HG03342 (cell line): ENCODE measurements around the gene NSD2.
A peak's percentile ranks its signal among the peaks of the same experiment; 100 is the strongest.
"Not testable (repeated sequence)": the region's sequence is repeated elsewhere in the genome, so short reads cannot be mapped to it uniquely, and the experiment has no call there.

ENCODE experiments used
- ATAC-seq: cut with Tn5 transposase; IDR thresholded peaks from one replicate; pipeline ENCODE4 v1.9.1; 2021; ENCODE audit warnings: mild to moderate bottlenecking, moderate library complexity; ENCODE audit not compliant: unreplicated experiment

The NSD2 gene

DNA sequence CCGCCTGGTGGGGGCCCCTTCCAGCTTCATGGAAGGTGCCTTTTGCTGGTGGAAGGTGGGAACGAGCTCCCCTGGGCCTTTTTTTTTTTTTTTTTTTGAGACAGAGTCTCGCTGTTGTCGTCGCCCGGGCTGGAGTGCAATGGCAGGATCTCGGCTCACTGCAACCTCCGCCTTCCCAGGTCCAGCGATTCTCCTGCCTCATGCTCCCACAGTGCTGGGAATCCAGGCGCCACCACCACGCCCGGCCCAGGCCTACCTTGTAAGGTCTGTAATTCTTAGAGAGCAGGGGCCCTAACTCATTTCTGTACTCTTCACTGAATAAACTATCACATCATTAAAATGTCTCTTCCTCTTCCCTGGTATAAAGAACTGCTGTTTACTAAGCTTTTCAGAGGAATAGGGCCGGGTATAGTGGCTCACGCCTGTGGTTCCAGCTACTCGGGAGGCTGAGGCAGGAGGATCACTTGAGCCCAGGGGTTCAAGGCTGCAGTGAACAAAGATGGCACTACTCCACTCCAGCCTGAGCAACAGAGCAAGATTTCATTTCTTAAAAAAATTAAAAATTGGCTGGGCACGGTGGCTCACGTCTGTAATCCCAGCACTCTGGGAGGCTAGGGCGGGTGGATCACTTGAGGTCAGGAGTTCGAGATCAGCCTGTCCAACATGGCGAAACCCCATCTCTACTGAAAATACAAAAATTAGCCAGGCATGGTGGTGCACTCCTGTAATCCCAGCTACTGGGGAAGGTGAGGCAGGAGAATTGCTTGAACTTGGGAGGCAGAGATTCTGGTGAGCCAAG lies 122.7 kb downstream of the NSD2 start:
- ATAC-seq, result not testable (repeated sequence)

- ATAC-seq, result no peak
Observed at GRCh38 chr4:1994938-1995337, 123.7 kb downstream of the NSD2 start.

DNA sequence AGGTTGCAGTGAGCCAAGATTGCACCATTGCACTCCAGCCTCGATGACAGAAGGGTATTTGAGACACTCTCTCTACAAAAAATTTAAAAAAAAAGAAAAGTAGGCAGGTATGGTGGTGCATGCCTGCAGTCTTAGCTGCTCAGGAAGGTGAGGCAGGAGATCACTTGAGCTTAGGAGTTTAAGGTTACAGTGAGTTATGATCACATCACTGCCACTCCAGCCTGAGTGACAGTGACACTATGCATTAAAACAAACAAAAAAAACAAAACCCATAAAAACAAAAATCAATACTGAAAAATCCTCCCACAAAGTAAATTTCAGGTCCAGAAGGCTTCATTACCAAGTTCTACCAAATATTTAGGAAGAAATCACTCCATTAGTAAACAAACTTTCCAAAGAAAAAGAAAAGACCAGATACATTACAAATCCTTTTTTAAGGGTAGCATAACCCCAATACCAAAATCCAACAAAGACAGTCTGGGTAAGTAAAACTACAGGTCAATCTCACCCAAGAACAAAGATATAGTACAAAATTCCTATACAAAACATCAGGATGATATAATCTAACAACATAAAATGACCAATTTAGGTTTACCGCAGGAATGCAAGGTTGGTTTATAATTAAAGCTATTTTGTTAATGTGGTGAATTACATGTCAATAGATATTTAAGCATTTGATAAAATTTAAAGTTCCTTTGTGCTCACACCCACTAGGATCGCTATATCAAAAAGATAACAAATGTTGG lies 125.8 kb downstream of the NSD2 start:
- no peak for ATAC-seq

- no peak for ATAC-seq
Observed at GRCh38 chr4:1997712-1998111, 126.5 kb downstream of the NSD2 start.

DNA sequence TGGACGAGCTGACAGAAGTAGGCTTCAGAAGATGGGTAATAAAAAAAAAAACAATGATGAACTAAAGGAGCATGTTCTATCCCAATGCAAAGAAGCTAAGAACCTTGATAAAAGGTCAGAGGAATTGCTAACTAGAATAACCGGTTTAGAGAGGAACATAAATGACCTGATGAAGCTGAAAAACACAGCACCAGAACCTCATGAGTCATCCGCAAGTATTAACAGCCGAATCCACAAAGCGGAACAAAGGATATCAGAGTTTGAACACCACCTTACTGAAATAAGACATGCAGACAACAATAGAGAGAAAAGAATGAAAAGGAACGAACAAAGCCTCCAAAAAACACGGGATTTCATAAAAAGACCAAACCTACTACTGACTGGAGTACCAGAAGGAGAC lies 127.1 kb downstream of the NSD2 start:
- no peak for ATAC-seq

DNA sequence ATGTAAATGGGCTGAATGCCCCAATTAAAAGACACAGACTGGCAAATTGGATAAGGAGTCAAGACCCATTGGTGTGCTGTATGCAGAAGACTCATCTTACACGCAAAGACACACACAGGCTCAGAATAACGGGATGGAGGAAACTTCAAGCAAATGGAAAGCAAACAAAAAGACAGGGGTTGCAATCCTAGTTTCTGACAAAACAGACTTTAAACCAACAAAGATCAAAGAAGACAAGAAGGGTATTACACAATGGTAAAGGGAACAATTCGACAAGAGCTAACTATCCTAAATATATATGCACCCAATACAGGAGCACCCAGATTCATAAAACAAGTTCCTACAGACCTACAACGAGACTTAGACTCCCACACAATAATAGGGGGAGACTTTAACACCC lies 128.1 kb downstream of the NSD2 start:
- not testable (repeated sequence) for ATAC-seq

DNA sequence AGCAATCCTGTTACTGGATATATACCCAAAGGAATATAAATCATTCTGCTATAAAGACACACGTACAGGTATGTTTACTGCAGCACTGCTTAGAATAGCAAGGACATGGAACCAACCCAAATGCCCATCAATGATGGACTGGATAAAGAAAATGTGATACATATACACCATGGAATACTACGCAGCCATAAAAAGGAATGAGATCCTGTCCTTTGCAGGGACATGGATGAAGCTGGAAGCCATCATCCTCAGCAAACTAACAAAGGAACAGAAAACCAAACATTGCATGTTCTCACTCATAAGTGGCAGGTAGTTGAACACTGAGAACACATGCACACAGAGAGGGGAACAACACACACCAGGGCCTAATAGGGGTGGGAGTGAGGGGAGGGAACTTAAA lies 132.2 kb downstream of the NSD2 start:
- not testable (repeated sequence) for ATAC-seq

GRCh38 chr4:2006367-2006766 lies 135.2 kb downstream of the NSD2 start:
- no peak for ATAC-seq

DNA sequence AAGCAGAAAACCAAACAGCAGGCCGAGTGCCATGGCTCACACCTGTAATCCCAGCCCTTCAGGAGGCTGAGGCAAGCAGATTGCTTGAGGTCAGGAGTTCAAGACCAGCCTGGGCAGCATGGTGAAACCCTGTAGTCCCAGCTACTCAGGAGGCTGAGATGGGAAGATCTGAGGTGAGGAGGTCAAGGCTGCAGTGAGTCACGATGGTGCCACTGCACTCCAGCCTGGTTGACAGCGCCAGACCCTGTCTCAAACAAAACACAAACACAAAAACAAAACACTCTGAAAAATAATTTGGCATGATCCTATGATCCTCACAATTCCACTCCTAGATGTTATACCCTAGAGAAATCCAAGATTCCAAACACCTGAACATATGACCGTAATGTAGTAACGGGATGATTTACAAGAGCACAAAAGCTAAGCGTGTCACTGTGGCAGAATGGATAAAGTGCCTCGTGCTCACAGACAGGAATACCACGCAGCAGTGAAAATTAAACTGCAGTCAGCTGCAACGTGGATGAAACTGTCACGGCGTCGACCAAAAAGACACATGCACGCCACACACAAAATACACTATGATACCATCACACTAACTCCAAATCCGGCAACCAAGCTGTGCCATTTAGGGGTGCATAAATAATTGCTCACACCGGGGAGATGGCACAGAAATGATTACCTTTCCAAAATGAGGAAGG lies 135.9 kb downstream of the NSD2 start:
- ATAC-seq, result no peak

DNA sequence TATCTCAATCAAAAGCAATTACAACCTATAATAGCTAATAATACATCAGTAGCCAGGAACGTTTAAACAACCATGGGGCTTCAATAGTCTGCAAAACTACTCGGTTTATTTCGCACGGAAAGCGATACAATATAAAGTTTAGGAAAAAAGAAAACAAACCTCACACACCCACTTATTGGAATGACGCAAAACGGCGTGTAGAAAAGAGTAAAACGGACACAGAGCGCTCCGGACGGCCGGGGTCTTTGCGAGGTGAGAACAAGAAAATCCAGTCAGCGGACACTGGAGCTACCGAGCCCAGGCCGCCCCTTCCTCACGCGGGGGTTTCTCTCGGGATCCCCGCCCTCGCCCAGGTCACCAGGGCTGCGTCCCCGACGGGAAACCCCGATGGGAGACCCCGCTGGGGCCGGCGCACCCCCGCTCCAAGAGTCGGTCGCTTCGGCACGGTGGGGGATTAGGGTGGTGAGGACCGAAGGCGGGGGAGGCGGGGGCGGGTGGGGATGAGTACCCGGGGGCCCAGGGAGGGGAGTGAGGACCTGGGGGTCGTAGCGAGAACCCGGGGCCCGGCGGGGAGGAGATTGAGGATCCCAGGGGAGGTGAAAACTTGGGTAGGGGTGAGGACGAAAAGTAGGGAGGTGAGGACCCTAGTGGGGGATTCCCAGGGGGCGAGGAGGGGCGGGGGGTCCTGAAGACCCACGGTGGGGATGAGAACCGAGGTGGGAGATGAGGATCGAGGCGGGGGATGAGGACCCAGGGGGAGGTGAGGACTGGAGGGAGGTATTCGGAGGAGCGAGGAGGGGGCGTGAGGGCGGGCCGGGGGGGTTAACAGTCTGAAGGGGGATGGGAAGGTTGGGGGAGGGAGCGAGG lies 136.8 kb downstream of the NSD2 start:
- ATAC-seq, result no peak

GRCh38 chr4:2008671-2008920 lies 137.4 kb downstream of the NSD2 start:
- no peak for ATAC-seq

DNA sequence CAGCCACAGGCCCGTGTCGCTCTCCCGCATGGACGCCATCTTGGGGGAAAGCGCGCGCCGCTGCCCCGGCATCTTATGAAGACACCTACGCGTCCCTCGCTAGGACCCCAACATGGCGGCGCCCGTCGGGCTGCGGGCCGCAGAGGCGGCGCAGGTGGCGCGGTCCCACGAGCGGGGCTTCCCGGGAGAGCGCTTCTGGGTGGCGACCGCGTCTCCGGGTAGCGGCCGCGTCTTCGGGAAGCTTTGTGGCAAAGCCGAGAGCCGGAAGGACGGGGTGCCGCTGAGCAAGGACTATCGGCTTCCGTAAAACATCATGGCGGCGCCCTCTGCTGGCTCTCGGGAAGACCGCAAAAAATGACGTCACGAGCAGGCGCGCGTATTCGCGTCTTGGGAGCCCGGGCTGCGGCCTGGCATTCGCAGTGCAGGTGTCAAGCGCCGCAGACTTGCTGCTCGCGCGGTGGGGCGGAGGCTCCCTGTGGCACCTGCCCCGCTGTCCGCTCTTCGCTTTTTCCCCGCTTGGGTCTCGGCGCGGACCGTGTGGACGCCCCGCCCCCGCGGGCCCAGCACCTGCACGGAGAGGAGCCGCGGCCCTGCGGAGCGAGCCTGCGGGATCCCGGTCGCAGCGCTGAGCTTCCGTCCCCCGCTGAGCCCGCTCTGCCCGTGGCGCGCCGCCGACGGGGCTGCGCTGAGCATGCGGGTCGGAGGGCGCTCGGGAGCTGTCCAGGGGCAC lies 137.9 kb downstream of the NSD2 start, which contains the start of gene NELFA:
Gene NELFA (minus strand): TSS at position 54 of the 730 bp plus-strand sequence. CDS start 15 bp downstream, at position 39.
- peak; percentile 80 for ATAC-seq

GRCh38 chr4:2009651-2010233 lies 138.5 kb downstream of the NSD2 start:
- ATAC-seq, result no peak

DNA sequence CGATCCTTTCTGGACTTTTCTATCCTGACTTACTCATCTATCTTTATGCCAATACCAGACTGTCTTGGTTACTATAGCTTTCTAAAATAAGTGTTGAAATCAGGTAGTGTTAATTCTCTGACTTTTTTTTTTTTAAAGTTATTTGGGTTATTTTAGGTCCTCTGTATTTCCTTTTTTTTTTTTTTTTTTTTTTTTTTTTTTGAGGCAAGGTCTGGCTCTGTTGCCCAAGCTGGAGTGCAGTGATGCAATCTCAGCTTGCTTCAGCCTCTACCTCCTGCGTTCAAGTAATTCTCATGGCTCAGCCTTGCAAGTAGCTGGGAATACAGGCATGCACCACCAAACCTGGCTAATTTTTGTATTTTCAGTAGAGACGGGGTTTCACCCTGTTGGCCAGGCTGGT lies 140.4 kb downstream of the NSD2 start:
- no peak for ATAC-seq

GRCh38 chr4:2015008-2015407 lies 143.8 kb downstream of the NSD2 start:
- ATAC-seq, result no peak

DNA sequence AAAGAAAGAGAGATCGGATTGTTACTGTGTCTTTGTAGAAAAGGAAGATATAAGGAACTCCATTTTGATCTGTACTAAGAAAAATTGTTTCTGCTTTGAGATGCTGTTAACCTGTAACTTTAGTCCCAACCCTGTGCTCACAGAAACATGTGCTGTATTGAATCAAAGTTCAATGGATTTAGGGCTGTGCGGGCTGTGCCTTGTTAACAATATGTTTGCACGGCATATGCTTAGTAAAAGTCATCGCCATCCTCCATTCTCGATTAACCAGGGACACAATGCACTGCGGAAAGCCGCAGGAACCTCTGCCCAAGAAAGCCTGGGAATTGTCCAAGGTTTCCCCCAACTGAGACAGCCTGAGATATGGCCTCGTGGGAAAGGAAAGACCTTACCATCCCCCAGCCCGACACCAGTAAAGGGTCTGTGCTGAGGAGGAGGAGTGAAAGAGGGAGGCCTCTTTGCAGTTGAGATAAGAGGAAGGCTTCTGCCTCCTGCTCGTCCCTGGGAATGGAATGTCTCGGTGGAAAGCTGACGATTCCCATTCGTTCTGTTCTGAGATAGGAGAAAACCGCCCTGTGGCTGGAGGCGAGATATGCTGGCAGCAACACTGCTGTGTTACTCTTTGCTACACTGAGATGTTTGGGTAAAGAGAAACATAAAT lies 150.3 kb downstream of the NSD2 start:
- not testable (repeated sequence) for ATAC-seq

- ATAC-seq, result no peak
Observed at GRCh38 chr4:2024683-2025082, 153.5 kb downstream of the NSD2 start.

- no peak for ATAC-seq
Observed at GRCh38 chr4:2025817-2026216, 154.6 kb downstream of the NSD2 start.

GRCh38 chr4:2027120-2027519 lies 155.9 kb downstream of the NSD2 start:
- not testable (repeated sequence) for ATAC-seq
